OCI-LY3 (cell line): ENCODE results near the gene ANKRD44.

Source experiments
- H2AFZ ChIP-seq: fragments of 200-600, 300-600 bp; shearing (Covaris generic); 2 replicates; pipeline ENCODE4 v1.6.0; 2014; ENCODE audit warnings: antibody characterized with exemption, low read depth, low read length
- H3K27ac ChIP-seq: fragments of 200-600, 300-600 bp; sonication (generic); 2 replicates; pipeline ENCODE4 v1.5.1; 2014; ENCODE audit warnings: mild to moderate bottlenecking, low read length, moderate library complexity, mixed read lengths
- H3K27me3 ChIP-seq: fragments of 200-600, 300-600 bp; sonication (generic); 2 replicates; pipeline ENCODE4 v1.6.1; 2014; ENCODE audit warnings: low read depth, low read length, mixed read lengths
- H3K36me3 ChIP-seq: fragments of 200-600, 300-600 bp; sonication (generic); replicated peaks from 2 replicates; pipeline ENCODE3; 2014; ENCODE audit warnings: low read depth, low read length, mixed read lengths
- H3K4me1 ChIP-seq: fragments of 300-600, 200-600 bp; sonication (generic); 2 replicates; pipeline ENCODE4 v1.6.1; 2014; ENCODE audit warnings: low read length, mixed read lengths
- H3K4me2 ChIP-seq: fragments of 200-600, 300-600 bp; sonication (generic); 2 replicates; pipeline ENCODE4 v1.6.1; 2014; ENCODE audit warnings: low read length, mixed read lengths
- H3K4me3 ChIP-seq: fragments of 300-600, 200-600 bp; sonication (generic); 2 replicates; pipeline ENCODE4 v1.5.1; 2014; ENCODE audit warnings: antibody characterized with exemption, mild to moderate bottlenecking, low read length, moderate library complexity
- H3K79me2 ChIP-seq: fragments of 300-600, 200-600 bp; shearing (Covaris generic); 2 replicates; pipeline ENCODE4 v1.6.1; 2014; ENCODE audit warnings: mild to moderate bottlenecking, low read length, mixed read lengths
- H3K9ac ChIP-seq: fragments of 300-600, 200-600 bp; shearing (Covaris generic); 2 replicates; pipeline ENCODE4 v1.6.0; 2014; ENCODE audit warnings: mild to moderate bottlenecking, low read length, moderate library complexity
- H3K9me3 ChIP-seq: fragments of 200-600, 300-600 bp; shearing (Covaris generic); 2 replicates; pipeline ENCODE4 v1.6.1; 2014; ENCODE audit warnings: low read length, mixed read lengths; ENCODE audit not compliant: insufficient read depth
- H4K20me1 ChIP-seq: fragments of 200-600, 300-600 bp; sonication (generic); 2 replicates; pipeline ENCODE4 v1.6.1; 2016; ENCODE audit warnings: low read length, mixed read lengths; ENCODE audit not compliant: insufficient read depth
- EZH2phosphoT487 ChIP-seq: fragments of 200-600 bp; shearing (Covaris generic); IDR thresholded peaks from 2 replicates; pipeline ENCODE4 v1.6.1; 2018; ENCODE audit warnings: antibody characterized with exemption, mixed run types, low read depth
- TF ChIP-seq, protein P1 (sequence below): fragments of 200-600, 300-600 bp; sonication (generic); IDR thresholded peaks from 2 replicates; pipeline ENCODE4 v1.5.1; 2014; ENCODE audit warnings: antibody characterized with exemption, low read length, low read depth

The ANKRD44 gene

DNA sequence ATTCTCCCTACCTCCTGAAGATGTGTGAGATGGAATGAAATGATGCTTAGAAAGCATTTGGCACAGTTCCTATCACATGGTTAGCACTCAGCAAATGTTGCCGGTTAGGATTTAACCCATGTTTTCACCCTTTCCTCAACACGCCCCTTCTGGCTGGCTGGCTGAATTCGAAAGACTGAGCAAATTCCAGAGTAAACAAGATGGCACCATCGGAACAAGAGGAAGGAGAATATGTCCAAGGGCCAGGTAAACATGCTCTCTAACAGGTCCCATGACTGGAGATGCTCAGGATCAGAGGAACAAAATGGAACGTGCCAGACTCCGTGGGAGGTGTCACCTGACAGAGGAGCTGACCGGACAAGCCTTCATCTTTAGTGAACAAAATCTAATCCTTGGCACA lies 145.6 kb downstream of the ANKRD44 start:
- Histone ChIP-seq H2AFZ (no peak overlapping the region), H3K36me3 (no peaks in the 10 kb centered on the region), H3K4me3 (no peak overlapping the region), H3K4me1 (peaks cover 8% of the 10 kb centered on the region), H3K9ac (no peak overlapping the region), H3K27me3 (no peaks in the 10 kb centered on the region), H3K79me2 (no peaks in the 10 kb centered on the region), H4K20me1 (no peaks in the 10 kb centered on the region), H3K9me3 (no peaks in the 10 kb centered on the region), H3K27ac (no peak overlapping the region), H3K4me2 (no peak overlapping the region)
- TF ChIP-seq EZH2phosphoT487 = no peak
- TF ChIP-seq, protein P1, sequence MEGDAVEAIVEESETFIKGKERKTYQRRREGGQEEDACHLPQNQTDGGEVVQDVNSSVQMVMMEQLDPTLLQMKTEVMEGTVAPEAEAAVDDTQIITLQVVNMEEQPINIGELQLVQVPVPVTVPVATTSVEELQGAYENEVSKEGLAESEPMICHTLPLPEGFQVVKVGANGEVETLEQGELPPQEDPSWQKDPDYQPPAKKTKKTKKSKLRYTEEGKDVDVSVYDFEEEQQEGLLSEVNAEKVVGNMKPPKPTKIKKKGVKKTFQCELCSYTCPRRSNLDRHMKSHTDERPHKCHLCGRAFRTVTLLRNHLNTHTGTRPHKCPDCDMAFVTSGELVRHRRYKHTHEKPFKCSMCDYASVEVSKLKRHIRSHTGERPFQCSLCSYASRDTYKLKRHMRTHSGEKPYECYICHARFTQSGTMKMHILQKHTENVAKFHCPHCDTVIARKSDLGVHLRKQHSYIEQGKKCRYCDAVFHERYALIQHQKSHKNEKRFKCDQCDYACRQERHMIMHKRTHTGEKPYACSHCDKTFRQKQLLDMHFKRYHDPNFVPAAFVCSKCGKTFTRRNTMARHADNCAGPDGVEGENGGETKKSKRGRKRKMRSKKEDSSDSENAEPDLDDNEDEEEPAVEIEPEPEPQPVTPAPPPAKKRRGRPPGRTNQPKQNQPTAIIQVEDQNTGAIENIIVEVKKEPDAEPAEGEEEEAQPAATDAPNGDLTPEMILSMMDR = no peak

DNA sequence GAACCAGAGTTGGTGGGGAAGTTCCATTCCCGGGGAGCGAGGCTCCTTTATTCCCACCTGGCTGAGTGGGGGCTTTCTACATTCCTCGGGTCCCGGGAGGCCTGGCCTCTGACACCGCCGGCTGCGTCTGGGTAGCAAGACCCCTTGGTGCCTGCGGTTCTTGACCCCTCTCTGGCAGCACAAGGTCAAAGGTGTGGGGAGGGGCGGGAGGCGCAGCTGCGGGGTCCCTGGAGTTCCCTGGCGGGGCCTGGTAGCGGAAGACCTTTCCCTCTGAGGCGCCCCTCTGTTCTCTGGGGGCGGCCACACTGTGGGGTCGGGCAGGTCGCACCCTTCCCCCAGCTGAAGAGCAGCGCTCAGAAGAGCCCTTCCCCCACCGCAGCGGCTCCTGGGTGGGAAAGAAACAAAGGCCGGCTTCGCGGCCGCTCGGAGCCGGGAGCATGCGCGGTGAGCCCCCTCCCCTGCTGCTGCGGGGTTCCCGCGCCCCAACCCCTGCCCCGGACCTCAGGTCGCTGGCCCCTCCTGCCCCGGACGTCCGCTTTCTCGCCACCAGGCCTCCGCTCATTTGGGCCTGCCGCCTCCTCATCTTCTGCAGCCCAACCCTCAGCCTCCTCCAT lies 146.3 kb downstream of the ANKRD44 start:
- Histone ChIP-seq H2AFZ (no peak overlapping the region), H3K9me3 (no peaks in the 10 kb centered on the region), H3K27ac (no peak overlapping the region), H3K9ac (no peak overlapping the region), H3K27me3 (no peaks in the 10 kb centered on the region), H3K4me1 (peaks cover 8% of the 10 kb centered on the region), H3K79me2 (no peaks in the 10 kb centered on the region), H3K4me3 (no peak overlapping the region), H3K36me3 (no peaks in the 10 kb centered on the region), H4K20me1 (no peaks in the 10 kb centered on the region), H3K4me2 (no peak overlapping the region)
- no peak for TF ChIP-seq EZH2phosphoT487
- TF ChIP-seq, protein P1 = no peak

DNA sequence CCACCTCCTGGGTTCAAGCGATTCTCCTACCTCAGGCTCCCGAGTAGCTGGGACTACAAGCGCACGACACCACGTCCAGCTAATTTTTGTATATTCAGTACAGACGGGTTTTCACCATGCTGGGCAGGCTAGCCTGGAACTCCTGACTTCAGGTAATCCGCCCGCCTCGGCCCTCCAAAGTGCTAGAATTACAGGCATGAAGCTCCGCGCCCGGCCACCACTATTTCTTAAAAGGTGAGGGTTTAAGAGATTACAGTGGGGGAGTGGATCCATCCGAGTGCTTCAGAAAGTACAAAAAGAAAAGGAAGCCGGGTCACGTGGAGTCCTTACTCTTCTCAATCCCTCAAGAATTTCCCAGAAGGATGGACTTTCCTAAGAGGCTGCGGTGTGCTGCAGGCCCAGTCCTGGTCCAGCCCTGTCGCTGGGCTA lies 146.9 kb downstream of the ANKRD44 start:
- H3K27me3 ChIP-seq = no peaks in the 10 kb centered on the region
- no peaks in the 10 kb centered on the region for H4K20me1 ChIP-seq
- H3K79me2 ChIP-seq = no peaks in the 10 kb centered on the region
- no peak overlapping the region for H3K4me2 ChIP-seq
- TF ChIP-seq EZH2phosphoT487 = no peak
- TF ChIP-seq, protein P1 = no peak
- H3K36me3 ChIP-seq = no peaks in the 10 kb centered on the region
- no peak overlapping the region for H3K4me3 ChIP-seq
- no peaks in the 10 kb centered on the region for H3K9me3 ChIP-seq
- H3K4me1 ChIP-seq = peaks cover 13% of the 10 kb centered on the region
- H3K9ac ChIP-seq = no peak overlapping the region
- no peak overlapping the region for H3K27ac ChIP-seq
- H2AFZ ChIP-seq = no peak overlapping the region

DNA sequence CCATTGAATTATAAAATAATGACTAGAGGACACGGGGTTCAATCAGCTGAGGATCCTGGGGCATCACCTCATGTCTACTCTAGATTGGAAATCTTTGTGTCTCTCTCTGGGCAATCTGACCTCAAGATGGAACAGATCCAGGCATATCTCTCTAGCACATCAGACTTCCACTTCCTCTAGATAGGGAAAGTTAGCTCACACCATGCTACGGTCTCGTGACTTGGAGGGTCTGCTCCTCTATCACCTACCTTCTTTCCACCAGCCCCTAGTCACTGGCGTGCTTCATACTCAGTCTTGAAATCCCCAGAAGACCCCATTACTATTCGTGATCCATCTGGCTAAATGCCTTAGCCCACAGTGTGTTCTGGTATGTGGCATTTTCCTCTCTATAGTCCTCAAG lies 148.8 kb downstream of the ANKRD44 start:
- no peak overlapping the region for H3K27ac ChIP-seq
- H3K79me2 ChIP-seq = no peaks in the 10 kb centered on the region
- no peak overlapping the region for H3K4me3 ChIP-seq
- no peaks in the 10 kb centered on the region for H4K20me1 ChIP-seq
- H3K9ac ChIP-seq = no peak overlapping the region
- H2AFZ ChIP-seq = no peak overlapping the region
- no peaks in the 10 kb centered on the region for H3K27me3 ChIP-seq
- no peak overlapping the region for H3K4me2 ChIP-seq
- peaks cover under 1% of the 10 kb centered on the region for H3K36me3 ChIP-seq
- H3K9me3 ChIP-seq = no peaks in the 10 kb centered on the region
- TF ChIP-seq, protein P1 = no peak
- TF ChIP-seq EZH2phosphoT487 = no peak
- H3K4me1 ChIP-seq = peaks cover 23% of the 10 kb centered on the region
